Loucy (cell line): ENCODE measurements around the gene GNG11.
"Not testable (repeated sequence)": the region's sequence is repeated elsewhere in the genome, so short reads cannot be mapped to it uniquely, and the experiment has no call there.

Experiments
- EZH2phosphoT487 ChIP-seq: fragments of 200-600 bp; IDR thresholded peaks from 2 replicates; pipeline ENCODE4 v1.6.1; 2018; ENCODE audit warnings: antibody characterized with exemption, mild to moderate bottlenecking, moderate library complexity, borderline replicate concordance
- TF ChIP-seq, protein P1 (sequence below): fragments of 200-600 bp; sonication (generic); conservative IDR thresholded peaks from 2 replicates; pipeline ENCODE4 v1.5.1; 2014; ENCODE audit warnings: mild to moderate bottlenecking, antibody characterized with exemption, low read length

DNA sequence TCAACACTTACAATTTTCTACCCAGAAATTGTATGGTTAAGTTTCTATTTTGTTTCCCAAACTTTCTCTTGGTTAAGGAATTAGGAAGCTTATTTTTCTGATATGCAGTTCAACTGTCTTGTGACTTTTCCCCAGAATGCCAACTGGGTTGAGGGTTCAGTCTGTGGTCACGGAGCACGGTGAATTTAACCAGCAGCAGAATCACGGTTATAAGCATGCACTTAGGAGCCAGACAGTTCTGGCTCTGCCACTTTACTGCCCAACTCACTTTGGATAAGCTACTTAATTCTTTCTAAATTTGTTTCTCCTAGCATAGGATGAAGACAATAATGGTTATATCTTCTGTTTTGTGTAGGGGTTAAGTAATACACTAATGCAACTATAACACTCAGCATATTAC lies 10.3 kb upstream of the GNG11 start:
- TF ChIP-seq, protein P1, sequence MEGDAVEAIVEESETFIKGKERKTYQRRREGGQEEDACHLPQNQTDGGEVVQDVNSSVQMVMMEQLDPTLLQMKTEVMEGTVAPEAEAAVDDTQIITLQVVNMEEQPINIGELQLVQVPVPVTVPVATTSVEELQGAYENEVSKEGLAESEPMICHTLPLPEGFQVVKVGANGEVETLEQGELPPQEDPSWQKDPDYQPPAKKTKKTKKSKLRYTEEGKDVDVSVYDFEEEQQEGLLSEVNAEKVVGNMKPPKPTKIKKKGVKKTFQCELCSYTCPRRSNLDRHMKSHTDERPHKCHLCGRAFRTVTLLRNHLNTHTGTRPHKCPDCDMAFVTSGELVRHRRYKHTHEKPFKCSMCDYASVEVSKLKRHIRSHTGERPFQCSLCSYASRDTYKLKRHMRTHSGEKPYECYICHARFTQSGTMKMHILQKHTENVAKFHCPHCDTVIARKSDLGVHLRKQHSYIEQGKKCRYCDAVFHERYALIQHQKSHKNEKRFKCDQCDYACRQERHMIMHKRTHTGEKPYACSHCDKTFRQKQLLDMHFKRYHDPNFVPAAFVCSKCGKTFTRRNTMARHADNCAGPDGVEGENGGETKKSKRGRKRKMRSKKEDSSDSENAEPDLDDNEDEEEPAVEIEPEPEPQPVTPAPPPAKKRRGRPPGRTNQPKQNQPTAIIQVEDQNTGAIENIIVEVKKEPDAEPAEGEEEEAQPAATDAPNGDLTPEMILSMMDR = not testable (repeated sequence)
- not testable (repeated sequence) for TF ChIP-seq EZH2phosphoT487
